ENCODE results near the gene ERBB4. TPM values are rescaled to one million over a fixed set of nuclear protein-coding genes. Genes with fewer than 3 reads are reported as not detected.

Gene ERBB4
- total RNA-seq, 1 experiment from 2014 or later = 0.15 TPM

DNA sequence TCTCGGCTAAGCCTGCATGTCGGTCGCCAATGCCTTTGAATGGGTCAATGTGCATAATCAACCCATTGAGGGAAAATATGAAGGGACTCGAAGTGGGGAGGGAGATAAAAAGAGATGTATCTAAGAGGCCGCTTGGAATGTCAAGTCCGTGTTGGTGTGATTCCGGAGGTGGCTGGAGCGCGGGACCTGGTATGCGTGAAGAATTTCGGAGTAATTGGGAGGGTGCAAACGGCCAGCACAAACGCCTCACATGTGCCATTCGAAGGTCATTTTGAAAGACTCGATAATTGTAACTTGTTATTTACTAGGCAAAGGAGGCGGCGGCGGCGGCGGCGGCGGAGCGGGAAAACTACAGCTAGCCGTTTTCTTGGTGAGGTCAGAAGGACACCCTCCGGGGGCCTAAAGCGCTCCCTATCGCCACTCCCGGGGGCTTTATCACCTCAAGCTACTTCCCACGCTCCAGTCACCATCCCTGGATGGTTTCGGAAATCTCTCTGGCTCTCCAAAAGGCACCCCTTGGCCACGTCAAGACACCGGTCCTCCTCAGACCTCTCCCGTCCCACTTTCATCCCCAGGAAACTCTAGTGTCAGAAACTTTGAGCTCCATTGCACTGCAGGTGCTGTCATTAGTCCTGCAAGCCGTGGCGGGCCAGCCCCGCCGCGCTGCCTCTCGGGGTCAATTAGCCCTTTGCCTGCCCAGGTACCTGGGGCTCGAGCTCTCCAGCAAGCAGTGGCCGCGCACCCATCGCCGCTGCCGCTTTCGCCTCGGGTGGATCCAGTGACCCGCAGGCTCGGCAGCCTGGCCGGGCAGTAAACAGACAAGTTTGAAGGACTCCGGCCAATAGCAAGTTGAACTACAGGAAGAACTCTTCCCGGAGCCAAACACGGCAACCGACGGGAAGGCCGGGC, 1.5 kb downstream of the ERBB4 start:
- no peak for DNase-seq (ENCODE audit: low read depth, low spot score)
- TF ChIP-seq TCF7L2 (IDR thresholded peaks at IDR 0.05; ENCODE audit: low read depth, low read length) (no peak), POLR2AphosphoS5 (IDR thresholded peaks at IDR 0.05; ENCODE audit: low read depth, low read length) (no peak), SIN3A (IDR thresholded peaks at IDR 0.05; ENCODE audit: borderline replicate concordance, insufficient read depth, low read depth, low read length) (no peak)
- TF ChIP-seq, protein P1, sequence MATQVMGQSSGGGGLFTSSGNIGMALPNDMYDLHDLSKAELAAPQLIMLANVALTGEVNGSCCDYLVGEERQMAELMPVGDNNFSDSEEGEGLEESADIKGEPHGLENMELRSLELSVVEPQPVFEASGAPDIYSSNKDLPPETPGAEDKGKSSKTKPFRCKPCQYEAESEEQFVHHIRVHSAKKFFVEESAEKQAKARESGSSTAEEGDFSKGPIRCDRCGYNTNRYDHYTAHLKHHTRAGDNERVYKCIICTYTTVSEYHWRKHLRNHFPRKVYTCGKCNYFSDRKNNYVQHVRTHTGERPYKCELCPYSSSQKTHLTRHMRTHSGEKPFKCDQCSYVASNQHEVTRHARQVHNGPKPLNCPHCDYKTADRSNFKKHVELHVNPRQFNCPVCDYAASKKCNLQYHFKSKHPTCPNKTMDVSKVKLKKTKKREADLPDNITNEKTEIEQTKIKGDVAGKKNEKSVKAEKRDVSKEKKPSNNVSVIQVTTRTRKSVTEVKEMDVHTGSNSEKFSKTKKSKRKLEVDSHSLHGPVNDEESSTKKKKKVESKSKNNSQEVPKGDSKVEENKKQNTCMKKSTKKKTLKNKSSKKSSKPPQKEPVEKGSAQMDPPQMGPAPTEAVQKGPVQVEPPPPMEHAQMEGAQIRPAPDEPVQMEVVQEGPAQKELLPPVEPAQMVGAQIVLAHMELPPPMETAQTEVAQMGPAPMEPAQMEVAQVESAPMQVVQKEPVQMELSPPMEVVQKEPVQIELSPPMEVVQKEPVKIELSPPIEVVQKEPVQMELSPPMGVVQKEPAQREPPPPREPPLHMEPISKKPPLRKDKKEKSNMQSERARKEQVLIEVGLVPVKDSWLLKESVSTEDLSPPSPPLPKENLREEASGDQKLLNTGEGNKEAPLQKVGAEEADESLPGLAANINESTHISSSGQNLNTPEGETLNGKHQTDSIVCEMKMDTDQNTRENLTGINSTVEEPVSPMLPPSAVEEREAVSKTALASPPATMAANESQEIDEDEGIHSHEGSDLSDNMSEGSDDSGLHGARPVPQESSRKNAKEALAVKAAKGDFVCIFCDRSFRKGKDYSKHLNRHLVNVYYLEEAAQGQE (IDR thresholded peaks at IDR 0.05; ENCODE audit: insufficient read depth in 1 of 2, low read depth in 2 of 2, low read length in 1 of 2) = no peak
- TF ChIP-seq, protein P2, sequence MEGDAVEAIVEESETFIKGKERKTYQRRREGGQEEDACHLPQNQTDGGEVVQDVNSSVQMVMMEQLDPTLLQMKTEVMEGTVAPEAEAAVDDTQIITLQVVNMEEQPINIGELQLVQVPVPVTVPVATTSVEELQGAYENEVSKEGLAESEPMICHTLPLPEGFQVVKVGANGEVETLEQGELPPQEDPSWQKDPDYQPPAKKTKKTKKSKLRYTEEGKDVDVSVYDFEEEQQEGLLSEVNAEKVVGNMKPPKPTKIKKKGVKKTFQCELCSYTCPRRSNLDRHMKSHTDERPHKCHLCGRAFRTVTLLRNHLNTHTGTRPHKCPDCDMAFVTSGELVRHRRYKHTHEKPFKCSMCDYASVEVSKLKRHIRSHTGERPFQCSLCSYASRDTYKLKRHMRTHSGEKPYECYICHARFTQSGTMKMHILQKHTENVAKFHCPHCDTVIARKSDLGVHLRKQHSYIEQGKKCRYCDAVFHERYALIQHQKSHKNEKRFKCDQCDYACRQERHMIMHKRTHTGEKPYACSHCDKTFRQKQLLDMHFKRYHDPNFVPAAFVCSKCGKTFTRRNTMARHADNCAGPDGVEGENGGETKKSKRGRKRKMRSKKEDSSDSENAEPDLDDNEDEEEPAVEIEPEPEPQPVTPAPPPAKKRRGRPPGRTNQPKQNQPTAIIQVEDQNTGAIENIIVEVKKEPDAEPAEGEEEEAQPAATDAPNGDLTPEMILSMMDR (IDR thresholded peaks at IDR 0.05) = no peak
- Histone ChIP-seq H3K4me3 (ENCODE audit: low read depth in 2 of 2, low read length in 2 of 2) (peak overlapping the region; percentile 45 to 59), H3K9me3 (ENCODE audit: control insufficient read depth, insufficient read depth, low read depth, low read length) (no peaks in the 10 kb centered on the region), H3K4me1 (ENCODE audit: control insufficient read depth, insufficient read depth, low read length) (peaks cover 3% of the 10 kb centered on the region; the same call in 1 of the 2 replicates), H3K27ac (ENCODE audit: low read length) (no peak overlapping the region), H3K27me3 (ENCODE audit: control insufficient read depth, insufficient read depth, low read length) (peaks cover 20% of the 10 kb centered on the region), H3K36me3 (ENCODE audit: control insufficient read depth, insufficient read depth, low read length) (no peaks in the 10 kb centered on the region)
- ChIA-PET CTCF (no interaction called here), POLR2A (no interaction called here)
- in situ Hi-C loops (cut with HindIII; ENCODE audit: low pct_unique_long_range_greater_than_20kb, low sequenced_read_pairs) = no loop called here
- BruUV-seq (replicated peaks) = no TSS peak
- intact Hi-C loops (cut with micrococcal nuclease; ENCODE audit: unreplicated experiment) = no loop called here
- ATAC-seq = peak; percentile 55

DNA sequence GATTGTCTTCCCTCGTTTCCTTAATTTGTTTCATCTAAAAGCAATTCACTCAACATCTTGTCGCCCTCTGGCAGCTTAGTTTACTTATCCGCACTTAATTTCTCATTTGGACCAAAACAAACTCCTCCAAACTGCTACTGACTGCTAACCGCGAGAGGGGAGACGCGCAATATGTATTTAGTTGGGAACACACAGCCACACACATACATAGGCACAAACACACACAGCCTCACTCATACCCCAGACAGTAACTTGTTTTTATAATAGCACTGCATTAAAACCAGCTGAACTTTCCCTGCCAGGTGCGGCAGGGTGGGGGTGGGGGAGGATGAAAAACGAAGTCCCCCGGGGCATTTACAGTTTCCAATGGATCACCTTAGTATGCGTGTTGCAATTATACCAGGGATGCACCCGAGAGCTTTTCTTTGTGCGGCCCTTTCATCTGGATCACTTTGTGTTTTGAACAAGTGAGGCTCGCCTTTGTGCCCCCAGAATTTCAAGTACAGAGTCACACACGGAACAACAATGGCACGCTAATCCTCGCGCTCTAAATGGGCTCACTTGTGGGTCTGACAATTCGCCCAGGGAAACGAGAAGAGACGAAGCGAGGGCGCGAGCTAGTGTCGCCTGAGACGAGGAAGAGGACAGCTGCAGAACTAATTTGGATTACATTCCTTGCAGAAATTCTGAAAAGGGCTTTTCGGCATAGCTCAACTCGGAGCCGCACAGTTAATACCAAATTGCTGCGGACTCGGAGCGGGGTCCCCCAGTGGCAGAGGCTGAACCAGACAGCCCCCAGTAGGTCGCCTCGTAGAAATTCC, 2.4 kb downstream of the ERBB4 start:
- H3K27me3 ChIP-seq (ENCODE audit: control insufficient read depth, insufficient read depth, low read length) = peaks cover 20% of the 10 kb centered on the region
- in situ Hi-C loops (cut with HindIII; ENCODE audit: low pct_unique_long_range_greater_than_20kb, low sequenced_read_pairs) = no loop called here
- H3K36me3 ChIP-seq (ENCODE audit: control insufficient read depth, insufficient read depth, low read length) = no peaks in the 10 kb centered on the region
- peak overlapping the region in 1 of 2 experiments; percentile 59; a peak in 3 of 4 replicates for H3K4me3 ChIP-seq (ENCODE audit: low read depth in 2 of 2, low read length in 2 of 2)
- intact Hi-C loops (cut with micrococcal nuclease; ENCODE audit: unreplicated experiment) = no loop called here
- TF ChIP-seq, protein P2 (IDR thresholded peaks at IDR 0.05) = no peak
- TF ChIP-seq, protein P1 (IDR thresholded peaks at IDR 0.05; ENCODE audit: insufficient read depth in 1 of 2, low read depth in 2 of 2, low read length in 1 of 2) = no peak
- TF ChIP-seq POLR2AphosphoS5 (IDR thresholded peaks at IDR 0.05; ENCODE audit: low read depth, low read length) (no peak), TCF7L2 (IDR thresholded peaks at IDR 0.05; ENCODE audit: low read depth, low read length) (no peak), SIN3A (IDR thresholded peaks at IDR 0.05; ENCODE audit: borderline replicate concordance, insufficient read depth, low read depth, low read length) (no peak)
- POLR2A ChIA-PET = no interaction called here
- H3K9me3 ChIP-seq (ENCODE audit: control insufficient read depth, insufficient read depth, low read depth, low read length) = no peaks in the 10 kb centered on the region
- no peak for DNase-seq (ENCODE audit: low read depth, low spot score)
- H3K27ac ChIP-seq (ENCODE audit: low read length) = no peak overlapping the region
- H3K4me1 ChIP-seq (ENCODE audit: control insufficient read depth, insufficient read depth, low read length) = peaks cover 3% of the 10 kb centered on the region; the same call in 1 of the 2 replicates
- no peak for ATAC-seq
- CTCF ChIA-PET = no interaction called here
- no TSS peak for BruUV-seq (replicated peaks)
